Vagina (tissue), 2 donors: Measurements from ENCODE around the gene SPSB1. TPM values are rescaled to one million over a fixed set of nuclear protein-coding genes. Genes with fewer than 3 reads are reported as not detected.
A peak's percentile ranks its signal among the peaks of the same experiment; 100 is the strongest.

Source experiments
- DNase-seq, 2 donors: peaks; one replicate each; pipeline ENCODE4 v3.0.0-alpha.2; 2017; ENCODE audit errors: extremely low spot score in 2 of 2
- H3K27ac ChIP-seq: fragments of 200-600 bp; sonication (generic); one replicate; pipeline ENCODE4 v1.5.1; 2019
- H3K27me3 ChIP-seq: fragments of 200-600 bp; sonication (generic); one replicate; pipeline ENCODE4 v1.5.1; 2019
- H3K36me3 ChIP-seq, 2 donors: fragments of 200-600 bp; sonication (generic); one replicate each; pipeline ENCODE4 v1.5.1; 2017 to 2019
- H3K4me1 ChIP-seq: fragments of 200-600 bp; sonication (generic); one replicate; pipeline ENCODE4 v1.5.1; 2019
- H3K4me3 ChIP-seq, 2 donors: fragments of 200-600 bp; sonication (generic); 1 replicate in 1 of 2; 2 replicates in 1 of 2; pipeline ENCODE4 v1.5.1; 2016 to 2019
- H3K9me3 ChIP-seq: fragments of 200-600 bp; sonication (generic); one replicate; pipeline ENCODE4 v1.5.1; 2019
- CTCF ChIP-seq, 3 experiments: fragments of 450-650 bp in 2 of 3; fragments of 200-600 bp in 1 of 3; sonication (generic) in 1 of 3; IDR thresholded peaks; one replicate each; pipeline ENCODE4 v1.5.1; 2017 to 2019; ENCODE audit warnings: antibody characterized with exemption in 3 of 3, mild to moderate bottlenecking in 2 of 3, moderate library complexity in 2 of 3
- POLR2A ChIP-seq, 2 donors: fragments of 450-650 bp; IDR thresholded peaks; one replicate each; pipeline ENCODE4 v1.6.1; 2017; ENCODE audit warnings: antibody characterized with exemption in 2 of 2, mild to moderate bottlenecking in 2 of 2, moderate library complexity in 2 of 2
- POLR2AphosphoS5 ChIP-seq, 2 donors: sonication (generic); formaldehyde crosslinking; IDR thresholded peaks; one replicate each; pipeline ENCODE4 v1.9.0; 2017; ENCODE audit warnings: antibody characterized with exemption in 2 of 2, mild to moderate bottlenecking in 2 of 2, low read depth in 1 of 2; ENCODE audit not compliant: insufficient read depth in 1 of 2
- intact Hi-C: fragments of 100-400 bp; cut with DNase I; formaldehyde crosslinking; loops from one replicate; pipeline ENCODE4 v1.15.1; 2023
- total RNA-seq: library from RNA; depleted of rRNA; stranded (reverse); fragments of >200 nt; gene quantifications from one replicate; pipeline ENCODE4 v1.2.3, GENCODE V29; 2016

SPSB1 gene
- total RNA-seq, 1 donor from 2014 or later: 40.0 TPM

GRCh38 chr1:9265037-9265436 is 27.7 kb upstream of the SPSB1 start:
- TF ChIP-seq POLR2AphosphoS5 (IDR thresholded peaks at IDR 0.05; ENCODE audit: insufficient read depth in 1 of 2, low read depth in 1 of 2) (no peak), POLR2A (IDR thresholded peaks at IDR 0.05) (no peak), CTCF (IDR thresholded peaks at IDR 0.05) (no peak)
- no peak for DNase-seq
- intact Hi-C loops: no loop called here
- Histone ChIP-seq H3K4me1 (peaks cover 15% of the 10 kb centered on the region), H3K27me3 (no peaks in the 10 kb centered on the region), H3K27ac (no peak overlapping the region), H3K36me3 (peaks cover 0 to 28% of the 10 kb centered on the region in 2 donors), H3K9me3 (no peaks in the 10 kb centered on the region), H3K4me3 (no peak overlapping the region)

GRCh38 chr1:9265968-9266367 is 26.7 kb upstream of the SPSB1 start:
- Histone ChIP-seq H3K27me3 (no peaks in the 10 kb centered on the region), H3K9me3 (no peaks in the 10 kb centered on the region), H3K36me3 (peaks cover 0 to 28% of the 10 kb centered on the region in 2 donors), H3K4me3 (no peak overlapping the region), H3K27ac (no peak overlapping the region), H3K4me1 (peaks cover 20% of the 10 kb centered on the region)
- TF ChIP-seq POLR2AphosphoS5 (IDR thresholded peaks at IDR 0.05; ENCODE audit: insufficient read depth in 1 of 2, low read depth in 1 of 2) (no peak), CTCF (IDR thresholded peaks at IDR 0.05) (no peak), POLR2A (IDR thresholded peaks at IDR 0.05) (no peak)
- intact Hi-C loops: no loop called here
- DNase-seq: no peak

- no peaks in the 10 kb centered on the region for H3K27me3 ChIP-seq
- H3K9me3 ChIP-seq: no peaks in the 10 kb centered on the region
- TF ChIP-seq POLR2A (IDR thresholded peaks at IDR 0.05) (no peak), POLR2AphosphoS5 (IDR thresholded peaks at IDR 0.05; ENCODE audit: insufficient read depth in 1 of 2, low read depth in 1 of 2) (peak in 1 of 2 donors; percentile 25)
- H3K4me3 ChIP-seq: no peak overlapping the region
- H3K36me3 ChIP-seq: peaks cover 0 to 25% of the 10 kb centered on the region in 2 donors
- H3K27ac ChIP-seq: peak overlapping the region; percentile 36
- intact Hi-C loops: no loop called here
- H3K4me1 ChIP-seq: peaks cover 20% of the 10 kb centered on the region
- no peak for DNase-seq
Observed at GRCh38 chr1:9267352-9267686, 25.4 kb upstream of the SPSB1 start.

- Histone ChIP-seq H3K4me3 (no peak overlapping the region), H3K4me1 (peaks cover 20% of the 10 kb centered on the region), H3K27ac (no peak overlapping the region), H3K27me3 (no peaks in the 10 kb centered on the region), H3K36me3 (peaks cover 0 to 18% of the 10 kb centered on the region in 2 donors), H3K9me3 (no peaks in the 10 kb centered on the region)
- no peak for DNase-seq
- TF ChIP-seq CTCF (IDR thresholded peaks at IDR 0.05): no peak
- no peak for TF ChIP-seq POLR2A (IDR thresholded peaks at IDR 0.05)
- no peak for TF ChIP-seq POLR2AphosphoS5 (IDR thresholded peaks at IDR 0.05; ENCODE audit: insufficient read depth in 1 of 2, low read depth in 1 of 2)
- intact Hi-C loops: no loop called here
Observed at GRCh38 chr1:9267827-9268581, 24.7 kb upstream of the SPSB1 start.

- no peak for DNase-seq
- no peaks in the 10 kb centered on the region for H3K27me3 ChIP-seq
- H3K36me3 ChIP-seq: peaks cover 0 to 7% of the 10 kb centered on the region in 2 donors
- no peak overlapping the region for H3K4me3 ChIP-seq
- H3K9me3 ChIP-seq: no peaks in the 10 kb centered on the region
- intact Hi-C loops: no loop called here
- no peak overlapping the region for H3K27ac ChIP-seq
- peaks cover 20% of the 10 kb centered on the region for H3K4me1 ChIP-seq
- TF ChIP-seq POLR2AphosphoS5 (IDR thresholded peaks at IDR 0.05; ENCODE audit: insufficient read depth in 1 of 2, low read depth in 1 of 2): peak in 1 of 2 donors; percentile 9
- no peak for TF ChIP-seq POLR2A (IDR thresholded peaks at IDR 0.05)
Observed at GRCh38 chr1:9269078-9269501, 23.6 kb upstream of the SPSB1 start.

GRCh38 chr1:9269721-9270120 is 23.0 kb upstream of the SPSB1 start:
- H3K27ac ChIP-seq: no peak overlapping the region
- H3K4me1 ChIP-seq: peaks cover 20% of the 10 kb centered on the region
- no peaks in the 10 kb centered on the region for H3K27me3 ChIP-seq
- DNase-seq: no peak
- TF ChIP-seq CTCF (IDR thresholded peaks at IDR 0.05) (no peak), POLR2A (IDR thresholded peaks at IDR 0.05) (no peak), POLR2AphosphoS5 (IDR thresholded peaks at IDR 0.05; ENCODE audit: insufficient read depth in 1 of 2, low read depth in 1 of 2) (no peak)
- H3K9me3 ChIP-seq: no peaks in the 10 kb centered on the region
- intact Hi-C loops: no loop called here
- H3K36me3 ChIP-seq: peaks cover 0 to under 1% of the 10 kb centered on the region in 2 donors
- no peak overlapping the region for H3K4me3 ChIP-seq
